OCI-LY7 (cell line): ENCODE data around the gene FAM240B.

ENCODE experiments used
- CTCF ChIP-seq: fragments of 200-600 bp; sonication (generic); conservative IDR thresholded peaks from 2 replicates; pipeline ENCODE4 v1.5.1; 2014; ENCODE audit warnings: mild to moderate bottlenecking, antibody characterized with exemption, low read length, moderate library complexity, mixed read lengths
- EZH2phosphoT487 ChIP-seq: fragments of 200-600 bp; sonication (generic); IDR thresholded peaks from 2 replicates; pipeline ENCODE4 v1.6.1; 2018; ENCODE audit warnings: low read depth, borderline replicate concordance, mild to moderate bottlenecking, mixed run types, antibody characterized with exemption, low read length, moderate library complexity, mixed read lengths

DNA sequence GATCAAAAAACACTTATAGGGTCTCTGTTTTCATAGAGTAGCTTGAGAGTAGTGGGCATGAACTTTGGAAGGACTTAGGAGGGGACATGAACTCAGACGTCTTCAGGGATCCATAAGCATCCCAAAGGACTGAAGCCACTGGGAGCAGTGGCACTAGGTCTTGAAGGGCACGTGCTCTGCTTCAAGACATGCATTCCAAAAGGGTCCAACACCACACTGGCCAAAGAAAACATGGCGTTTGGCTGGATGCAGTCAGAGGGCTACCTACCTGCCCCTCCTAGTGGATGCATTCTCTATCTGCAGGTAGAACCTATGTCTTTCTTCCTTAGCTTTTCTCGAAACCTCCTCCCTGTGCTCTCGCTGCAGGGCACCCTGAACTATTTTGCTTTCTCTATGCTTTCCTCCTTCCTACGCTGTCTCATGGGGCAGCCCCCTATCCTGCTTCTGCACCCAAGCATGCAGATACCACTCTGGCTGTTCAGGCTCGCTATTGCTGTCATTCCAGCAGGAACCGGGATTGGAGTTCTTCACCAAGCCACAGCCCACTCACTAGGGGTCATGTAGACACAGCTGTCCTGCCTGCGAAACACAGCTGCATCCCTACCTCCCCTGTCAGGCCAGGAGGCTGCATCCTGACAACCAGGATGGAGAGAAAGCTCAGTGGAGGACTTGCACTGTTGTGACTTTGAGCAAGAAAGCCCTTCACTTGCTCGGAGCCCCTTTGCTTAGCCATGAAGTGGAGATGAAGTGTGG lies 11.9 kb downstream of the FAM240B start:
- TF ChIP-seq EZH2phosphoT487 (no peak), CTCF (peak; percentile 45)
